HUES6 (cell line): Measurements from ENCODE around the gene PEX11B.
A peak's percentile ranks its signal among the peaks of the same experiment; 100 is the strongest.

Experiments
- H3K27ac ChIP-seq: 2 replicates; pipeline ENCODE4 v1.7.0; 2013; ENCODE audit warnings: low read depth, mild to moderate bottlenecking, low read length, inconsistent platforms
- H3K27me3 ChIP-seq: 2 replicates; pipeline ENCODE4 v1.6.1; 2013; ENCODE audit warnings: low read length; ENCODE audit not compliant: control insufficient read depth, insufficient read depth
- H3K36me3 ChIP-seq: 2 replicates; pipeline ENCODE4 v1.6.1; 2013; ENCODE audit warnings: low read length; ENCODE audit not compliant: control insufficient read depth, insufficient read depth
- H3K4me1 ChIP-seq: 2 replicates; pipeline ENCODE4 v1.6.1; 2013; ENCODE audit warnings: low read length; ENCODE audit not compliant: control insufficient read depth, insufficient read depth
- H3K4me3 ChIP-seq: 2 replicates; pipeline ENCODE4 v1.5.1; 2013; ENCODE audit warnings: low read depth, low read length
- H3K9ac ChIP-seq: one replicate; pipeline ENCODE4 v1.6.1; 2013; ENCODE audit warnings: mild to moderate bottlenecking, low read length
- H3K9me3 ChIP-seq: 2 replicates; pipeline ENCODE4 v1.6.1; 2013; ENCODE audit warnings: low read depth, low read length; ENCODE audit not compliant: control insufficient read depth, insufficient read depth

The PEX11B gene

GRCh38 chr1:145906954-145907753 is 11.4 kb downstream of the PEX11B start:
- H3K9ac ChIP-seq: no peak overlapping the region
- peaks cover 8% of the 10 kb centered on the region; the same call in 1 of the 2 replicates for H3K4me1 ChIP-seq
- no peaks in the 10 kb centered on the region for H3K27me3 ChIP-seq
- no peak overlapping the region for H3K4me3 ChIP-seq
- H3K36me3 ChIP-seq: peaks cover 10% of the 10 kb centered on the region
- H3K27ac ChIP-seq: no peak overlapping the region
- H3K9me3 ChIP-seq: no peaks in the 10 kb centered on the region

DNA sequence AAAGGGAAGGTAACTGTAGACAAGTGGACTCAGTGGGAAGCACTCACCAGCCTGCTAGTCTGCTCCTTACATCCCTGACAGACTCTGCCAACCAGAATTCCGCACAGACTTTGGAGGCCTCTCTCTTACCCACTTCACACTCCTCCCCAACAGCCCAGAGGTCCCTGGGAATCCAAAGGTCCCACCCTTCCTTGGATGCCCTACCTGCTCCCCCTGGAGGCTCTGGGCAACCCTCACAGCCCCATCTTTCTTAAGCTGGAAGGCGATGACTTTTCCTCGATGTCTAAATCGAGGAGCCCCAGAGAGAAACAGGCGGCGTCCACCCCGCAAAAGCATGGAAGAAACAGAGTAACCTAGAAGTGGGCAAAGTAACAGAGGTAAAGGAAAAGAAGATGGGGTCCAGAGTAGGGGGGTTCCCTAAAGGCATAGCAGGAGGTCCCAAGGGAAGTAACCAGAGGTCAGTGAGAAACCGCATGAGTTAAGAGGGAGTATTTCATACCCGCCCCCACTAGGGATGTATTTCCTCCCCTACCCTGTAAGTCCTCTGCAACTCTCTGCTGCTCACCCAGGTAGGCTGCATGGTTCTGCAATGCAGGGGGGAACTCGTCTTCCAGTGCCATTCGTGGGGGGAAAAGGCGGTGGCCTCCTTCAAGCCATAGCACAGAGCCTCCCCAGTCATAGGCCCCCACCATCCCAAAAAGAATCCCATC is 17.1 kb downstream of the PEX11B start:
- Histone ChIP-seq H3K4me1 (no peaks in the 10 kb centered on the region), H3K36me3 (no peaks in the 10 kb centered on the region), H3K27ac (no peak overlapping the region), H3K27me3 (no peaks in the 10 kb centered on the region), H3K9me3 (no peaks in the 10 kb centered on the region), H3K4me3 (no peak overlapping the region), H3K9ac (no peak overlapping the region)

DNA sequence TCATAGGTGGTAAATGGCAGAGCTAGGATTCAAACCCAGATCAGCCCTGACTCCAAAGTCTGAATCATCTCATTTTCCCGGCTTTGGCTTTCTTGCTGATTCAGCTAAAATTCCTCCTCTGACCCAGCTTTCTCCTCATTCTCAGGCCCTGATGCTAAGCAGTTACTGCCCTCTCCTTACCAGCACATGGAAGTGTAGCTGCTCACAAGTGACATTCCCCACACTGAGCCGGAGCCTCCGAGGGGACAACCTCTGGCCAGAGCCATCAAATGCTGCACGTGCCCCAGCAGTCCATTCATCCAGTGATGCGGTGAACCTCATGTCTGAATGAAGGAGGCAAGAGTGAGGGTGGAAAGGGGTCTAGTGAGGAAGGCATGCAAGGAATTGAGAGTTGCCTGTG is 19.8 kb downstream of the PEX11B start:
- H3K27ac ChIP-seq: no peak overlapping the region
- H3K4me1 ChIP-seq: no peaks in the 10 kb centered on the region
- H3K36me3 ChIP-seq: no peaks in the 10 kb centered on the region
- H3K4me3 ChIP-seq: no peak overlapping the region
- no peak overlapping the region for H3K9ac ChIP-seq
- H3K9me3 ChIP-seq: no peaks in the 10 kb centered on the region
- no peaks in the 10 kb centered on the region; the same call in 1 of the 2 replicates for H3K27me3 ChIP-seq

DNA sequence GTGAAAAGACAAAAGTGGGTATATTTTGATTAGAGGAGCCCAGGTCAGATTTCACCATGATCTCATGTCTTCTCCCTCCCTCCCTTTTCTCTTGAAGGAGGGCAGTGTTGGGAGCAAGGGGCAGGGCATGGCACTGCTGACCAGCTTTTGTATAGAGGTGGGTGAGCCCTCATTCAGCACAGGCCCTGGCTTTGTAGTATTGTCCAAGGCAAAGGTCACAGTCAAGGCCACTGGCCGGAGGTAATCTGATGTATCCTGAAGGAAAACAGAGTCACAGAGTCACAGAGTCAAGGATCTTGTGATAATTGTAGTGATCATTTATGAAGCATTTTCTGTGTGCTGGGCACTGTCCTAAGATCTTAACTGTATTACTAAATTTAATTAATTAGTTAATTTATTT is 20.5 kb downstream of the PEX11B start:
- H3K9ac ChIP-seq: no peak overlapping the region
- H3K36me3 ChIP-seq: no peaks in the 10 kb centered on the region
- H3K4me1 ChIP-seq: no peaks in the 10 kb centered on the region
- H3K27me3 ChIP-seq: no peaks in the 10 kb centered on the region; the same call in 1 of the 2 replicates
- H3K9me3 ChIP-seq: no peaks in the 10 kb centered on the region
- H3K27ac ChIP-seq: no peak overlapping the region
- no peak overlapping the region for H3K4me3 ChIP-seq

GRCh38 chr1:145895471-145895870 is 23.0 kb downstream of the PEX11B start:
- H3K27me3 ChIP-seq: no peaks in the 10 kb centered on the region; the same call in 1 of the 2 replicates
- H3K36me3 ChIP-seq: no peaks in the 10 kb centered on the region
- no peak overlapping the region for H3K9ac ChIP-seq
- no peak overlapping the region for H3K27ac ChIP-seq
- no peak overlapping the region for H3K4me3 ChIP-seq
- peaks cover 10% of the 10 kb centered on the region for H3K4me1 ChIP-seq
- no peaks in the 10 kb centered on the region for H3K9me3 ChIP-seq

GRCh38 chr1:145893306-145894055 is 25.0 kb downstream of the PEX11B start:
- Histone ChIP-seq H3K27me3 (no peaks in the 10 kb centered on the region; the same call in 1 of the 2 replicates), H3K36me3 (no peaks in the 10 kb centered on the region), H3K9me3 (no peaks in the 10 kb centered on the region), H3K4me1 (peaks cover 10% of the 10 kb centered on the region), H3K4me3 (no peak overlapping the region), H3K27ac (no peak overlapping the region), H3K9ac (no peak overlapping the region)

- no peaks in the 10 kb centered on the region; the same call in 1 of the 2 replicates for H3K27me3 ChIP-seq
- peak overlapping the region; percentile 40 for H3K4me3 ChIP-seq
- H3K4me1 ChIP-seq: peaks cover 10% of the 10 kb centered on the region
- H3K9me3 ChIP-seq: no peaks in the 10 kb centered on the region
- H3K27ac ChIP-seq: no peak overlapping the region
- peak overlapping the region; percentile 27 for H3K9ac ChIP-seq
- H3K36me3 ChIP-seq: no peaks in the 10 kb centered on the region
Observed at GRCh38 chr1:145892486-145893087, 25.9 kb downstream of the PEX11B start.

GRCh38 chr1:145891587-145892485 is 26.7 kb downstream of the PEX11B start:
- Histone ChIP-seq H3K9me3 (no peaks in the 10 kb centered on the region), H3K9ac (peak overlapping the region; percentile 27), H3K27me3 (no peaks in the 10 kb centered on the region; the same call in 1 of the 2 replicates), H3K4me3 (peak overlapping the region; percentile 40), H3K4me1 (peaks cover 15% of the 10 kb centered on the region), H3K36me3 (no peaks in the 10 kb centered on the region), H3K27ac (no peak overlapping the region)

GRCh38 chr1:145891143-145891542 is 27.4 kb downstream of the PEX11B start:
- H3K27ac ChIP-seq: no peak overlapping the region
- H3K4me3 ChIP-seq: no peak overlapping the region
- H3K27me3 ChIP-seq: no peaks in the 10 kb centered on the region; the same call in 1 of the 2 replicates
- no peak overlapping the region for H3K9ac ChIP-seq
- H3K4me1 ChIP-seq: peaks cover 15% of the 10 kb centered on the region
- no peaks in the 10 kb centered on the region for H3K9me3 ChIP-seq
- no peaks in the 10 kb centered on the region for H3K36me3 ChIP-seq

GRCh38 chr1:145889722-145890121 is 28.8 kb downstream of the PEX11B start:
- no peaks in the 10 kb centered on the region for H3K36me3 ChIP-seq
- peaks cover 15% of the 10 kb centered on the region for H3K4me1 ChIP-seq
- H3K27me3 ChIP-seq: peaks cover 9% of the 10 kb centered on the region
- H3K9me3 ChIP-seq: no peaks in the 10 kb centered on the region
- no peak overlapping the region for H3K9ac ChIP-seq
- no peak overlapping the region for H3K27ac ChIP-seq
- H3K4me3 ChIP-seq: no peak overlapping the region
